GM18511 (cell line): ENCODE data around the gene GRM8.

Source experiments
- ATAC-seq: cut with Tn5 transposase; IDR thresholded peaks from one replicate; pipeline ENCODE4 v1.9.1; 2021; ENCODE audit warnings: mild to moderate bottlenecking, moderate library complexity; ENCODE audit not compliant: unreplicated experiment

The GRM8 gene

GRCh38 chr7:127252778-127253280 is at the start of gene GRM8:
GRM8 (minus strand) TSS chr7:127252941.
- ATAC-seq = peak; percentile 29

GRCh38 chr7:127290801-127291361 is 38.1 kb upstream of the GRM8 start:
- ATAC-seq = no peak

- no peak for ATAC-seq
These were observed 37.4 kb upstream of the GRM8 start for GRCh38 chr7:127290116-127290655.

GRCh38 chr7:127287133-127287532 is 34.4 kb upstream of the GRM8 start:
- no peak for ATAC-seq

- ATAC-seq = no peak
These were observed 17.4 kb upstream of the GRM8 start for GRCh38 chr7:127270093-127270492.

- no peak for ATAC-seq
These were observed 13.3 kb upstream of the GRM8 start for GRCh38 chr7:127266047-127266446.

GRCh38 chr7:127264219-127264618 is 11.5 kb upstream of the GRM8 start:
- ATAC-seq = no peak

GRCh38 chr7:127258111-127258510 is 5.4 kb upstream of the GRM8 start:
- no peak for ATAC-seq

- no peak for ATAC-seq
These were observed 4.3 kb upstream of the GRM8 start for GRCh38 chr7:127257086-127257485.

GRCh38 chr7:127256041-127256725 is 3.4 kb upstream of the GRM8 start:
- no peak for ATAC-seq

GRCh38 chr7:127254163-127254684 is 1.5 kb upstream of the GRM8 start:
- no peak for ATAC-seq

- ATAC-seq = peak; percentile 86
These were observed 781 bp upstream of the GRM8 start for GRCh38 chr7:127253281-127254162.

- ATAC-seq = no peak
These were observed 396 bp downstream of the GRM8 start for GRCh38 chr7:127252377-127252713.

- no peak for ATAC-seq
These were observed 1.0 kb downstream of the GRM8 start for GRCh38 chr7:127251465-127252376.

GRCh38 chr7:127251036-127251464 is 1.7 kb downstream of the GRM8 start:
- ATAC-seq = no peak

- no peak for ATAC-seq
These were observed 2.3 kb downstream of the GRM8 start for GRCh38 chr7:127250312-127251035.

- ATAC-seq = no peak
These were observed 7.1 kb downstream of the GRM8 start for GRCh38 chr7:127245607-127246006.

GRCh38 chr7:127245002-127245401 is 7.7 kb downstream of the GRM8 start:
- ATAC-seq = no peak

- ATAC-seq = no peak
These were observed 12.9 kb downstream of the GRM8 start for GRCh38 chr7:127239814-127240213.
